Stimulated activated CD8-positive, alpha-beta memory T cell treated with anti-CD3 and anti-CD28 coated beads, Interleukin-4, amount 100 ng/mL, for 4 hours (primary cell): ENCODE results near the gene OSBP.
A peak's percentile ranks its signal among the peaks of the same experiment; 100 is the strongest.
"Not testable (repeated sequence)": the region's sequence is repeated elsewhere in the genome, so short reads cannot be mapped to it uniquely, and the experiment has no call there.

ENCODE experiments used
- DNase-seq, 2 donors: peaks; one replicate each; pipeline ENCODE4 v3.0.0-alpha.2; 2020; ENCODE audit warnings: low read depth in 2 of 2, low spot score in 1 of 2

The OSBP gene, protein sequence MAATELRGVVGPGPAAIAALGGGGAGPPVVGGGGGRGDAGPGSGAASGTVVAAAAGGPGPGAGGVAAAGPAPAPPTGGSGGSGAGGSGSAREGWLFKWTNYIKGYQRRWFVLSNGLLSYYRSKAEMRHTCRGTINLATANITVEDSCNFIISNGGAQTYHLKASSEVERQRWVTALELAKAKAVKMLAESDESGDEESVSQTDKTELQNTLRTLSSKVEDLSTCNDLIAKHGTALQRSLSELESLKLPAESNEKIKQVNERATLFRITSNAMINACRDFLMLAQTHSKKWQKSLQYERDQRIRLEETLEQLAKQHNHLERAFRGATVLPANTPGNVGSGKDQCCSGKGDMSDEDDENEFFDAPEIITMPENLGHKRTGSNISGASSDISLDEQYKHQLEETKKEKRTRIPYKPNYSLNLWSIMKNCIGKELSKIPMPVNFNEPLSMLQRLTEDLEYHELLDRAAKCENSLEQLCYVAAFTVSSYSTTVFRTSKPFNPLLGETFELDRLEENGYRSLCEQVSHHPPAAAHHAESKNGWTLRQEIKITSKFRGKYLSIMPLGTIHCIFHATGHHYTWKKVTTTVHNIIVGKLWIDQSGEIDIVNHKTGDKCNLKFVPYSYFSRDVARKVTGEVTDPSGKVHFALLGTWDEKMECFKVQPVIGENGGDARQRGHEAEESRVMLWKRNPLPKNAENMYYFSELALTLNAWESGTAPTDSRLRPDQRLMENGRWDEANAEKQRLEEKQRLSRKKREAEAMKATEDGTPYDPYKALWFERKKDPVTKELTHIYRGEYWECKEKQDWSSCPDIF

DNA sequence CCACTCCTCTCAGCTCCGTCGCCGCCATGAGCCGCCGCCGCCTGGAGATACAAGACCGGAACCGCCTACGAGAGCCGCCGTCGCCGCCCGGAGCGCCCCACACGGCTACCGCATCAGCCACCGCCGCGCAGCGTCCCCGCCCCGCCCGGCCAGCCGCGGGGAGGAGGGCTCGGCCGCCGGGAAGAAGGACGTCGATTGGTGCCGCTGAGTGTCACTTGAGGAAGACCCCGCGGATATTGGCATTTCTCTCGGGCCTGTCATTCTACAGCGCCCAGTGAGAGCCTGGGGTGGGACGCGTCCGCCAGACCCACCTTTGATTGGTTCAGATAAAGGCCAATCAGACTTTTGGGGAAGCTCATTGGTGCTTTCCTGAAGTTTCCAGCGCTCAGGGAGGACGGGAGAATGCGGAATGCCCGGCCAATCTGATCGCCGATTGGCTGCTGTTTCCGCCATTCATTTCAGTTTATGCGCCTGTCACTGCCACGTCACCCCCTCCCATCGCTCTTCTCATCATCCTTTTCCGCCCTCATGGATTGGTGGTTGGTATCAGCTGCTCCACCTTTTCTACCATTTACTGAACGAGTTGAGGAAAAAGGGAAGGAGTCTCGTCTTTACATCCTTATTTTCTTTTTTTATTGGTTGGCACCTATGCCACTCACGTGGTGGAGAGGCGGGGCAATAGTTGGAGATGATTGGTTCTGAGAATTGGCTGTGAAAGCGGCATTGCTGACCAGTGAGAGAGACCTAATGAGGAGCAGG is at the start of gene OSBP:
Gene OSBP, minus strand, starts transcription at position 138 of the 759 bp plus-strand sequence. Its CDS starts 110 bp downstream, at position 28.
- peak; percentile 96 to 97 for DNase-seq

DNA sequence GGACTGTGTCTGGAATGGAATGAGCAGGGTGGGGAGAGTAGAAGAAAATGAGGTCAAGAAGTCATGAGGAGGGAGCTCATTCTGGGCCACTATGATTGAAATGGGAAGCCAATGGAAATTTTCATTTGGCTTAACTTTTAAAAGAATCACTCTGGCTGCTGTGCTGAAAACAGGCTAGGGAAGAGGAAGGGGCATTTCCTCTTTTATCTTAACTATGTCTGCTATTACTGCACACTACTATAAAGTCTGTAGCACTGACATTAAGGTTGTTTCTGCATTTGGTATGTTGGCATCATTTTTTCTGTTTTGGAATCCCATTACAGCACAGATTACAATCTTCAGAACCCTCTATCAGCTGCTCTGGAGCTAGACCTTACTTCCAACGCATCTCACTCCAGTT is 45.0 kb upstream of the OSBP start:
- no peak for DNase-seq

DNA sequence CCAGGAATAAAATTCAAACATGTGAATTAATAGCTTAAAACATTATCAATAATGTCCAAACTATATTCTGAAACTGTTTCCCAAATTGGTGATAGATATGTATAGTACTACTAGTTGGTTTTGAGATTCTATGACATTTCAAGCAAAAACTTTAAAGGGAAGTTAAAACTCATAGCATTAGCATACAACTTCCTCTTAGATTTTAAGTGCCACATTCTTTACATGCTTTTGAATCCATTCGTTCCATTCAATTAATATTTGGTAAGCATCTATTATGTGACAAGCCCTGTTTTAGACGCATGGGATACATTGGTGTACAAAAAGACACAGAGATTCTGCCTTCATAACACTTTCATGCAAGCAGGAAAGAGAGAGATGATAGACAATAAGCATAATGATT is 44.4 kb upstream of the OSBP start:
- no peak for DNase-seq

DNA sequence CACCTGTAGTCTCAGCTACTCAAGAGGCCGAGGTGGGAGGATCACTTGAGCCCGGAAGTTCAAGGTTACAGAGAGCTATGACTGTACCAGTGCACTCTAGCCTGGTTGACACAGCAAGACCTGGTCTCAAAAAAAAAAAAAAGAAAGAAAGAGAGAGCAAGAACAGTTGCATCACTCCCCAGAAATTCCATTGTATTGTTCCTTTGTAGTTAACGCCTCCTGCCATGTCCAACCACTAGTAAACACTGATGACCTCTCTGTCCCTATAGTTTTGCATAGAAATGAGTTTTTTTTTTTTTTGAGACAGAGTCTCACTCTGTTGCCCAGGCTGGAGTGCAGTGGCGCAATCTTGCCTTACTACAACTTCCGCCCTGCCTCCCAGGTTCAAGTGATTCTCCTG is 42.5 kb upstream of the OSBP start:
- no peak for DNase-seq

DNA sequence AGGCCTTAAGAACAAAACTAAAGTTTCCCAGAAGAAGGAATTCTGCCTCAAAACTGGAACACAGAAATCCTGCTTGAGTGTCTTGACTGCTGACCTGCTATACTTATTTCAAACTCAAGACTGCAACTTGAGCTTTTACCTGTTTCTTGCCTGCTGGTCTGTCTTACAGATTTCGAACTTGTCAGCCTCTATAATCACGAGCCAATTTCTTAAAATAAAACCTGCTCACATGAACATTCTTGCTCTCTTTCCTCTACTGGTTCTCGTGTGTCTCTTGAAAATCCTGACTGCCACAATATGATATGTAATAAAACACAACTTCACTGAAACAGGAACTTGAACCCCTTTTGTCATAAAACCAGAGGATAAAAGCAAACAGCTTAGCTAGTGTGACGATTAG is 39.3 kb upstream of the OSBP start:
- DNase-seq = no peak

DNA sequence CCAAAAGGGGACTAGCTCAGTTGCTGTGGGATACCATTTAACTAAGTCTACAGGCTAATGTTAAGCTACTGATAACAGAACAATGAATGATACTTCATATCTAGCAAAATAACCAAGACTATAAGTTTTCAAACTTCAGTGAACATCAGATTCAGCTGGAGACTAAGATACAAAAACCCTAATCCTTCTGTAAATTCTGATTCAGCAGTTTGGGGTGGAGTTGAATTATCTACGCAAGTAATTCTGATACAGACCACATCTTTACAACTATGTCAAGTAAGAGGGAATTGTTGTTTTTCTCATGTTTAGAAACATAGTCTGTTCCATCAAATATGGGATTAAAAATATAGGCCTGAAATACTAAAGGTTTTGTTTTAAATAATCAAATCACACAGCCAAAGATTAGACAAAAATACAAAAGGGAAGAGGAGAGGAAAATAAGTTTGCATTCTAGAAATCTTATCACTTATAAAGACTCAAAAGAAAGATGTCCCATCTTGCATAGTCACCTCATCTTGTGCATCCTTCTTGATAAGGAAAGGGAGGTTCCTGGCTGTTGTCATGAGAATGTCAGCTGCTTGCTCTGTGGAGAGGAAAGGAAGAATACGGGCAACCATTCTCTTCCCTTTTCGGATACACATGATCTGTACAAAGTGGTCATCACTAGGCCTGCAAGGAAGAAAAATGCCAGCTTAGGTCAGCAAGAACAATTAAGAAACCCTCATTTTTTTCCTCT is 31.8 kb upstream of the OSBP start:
- no peak for DNase-seq

DNA sequence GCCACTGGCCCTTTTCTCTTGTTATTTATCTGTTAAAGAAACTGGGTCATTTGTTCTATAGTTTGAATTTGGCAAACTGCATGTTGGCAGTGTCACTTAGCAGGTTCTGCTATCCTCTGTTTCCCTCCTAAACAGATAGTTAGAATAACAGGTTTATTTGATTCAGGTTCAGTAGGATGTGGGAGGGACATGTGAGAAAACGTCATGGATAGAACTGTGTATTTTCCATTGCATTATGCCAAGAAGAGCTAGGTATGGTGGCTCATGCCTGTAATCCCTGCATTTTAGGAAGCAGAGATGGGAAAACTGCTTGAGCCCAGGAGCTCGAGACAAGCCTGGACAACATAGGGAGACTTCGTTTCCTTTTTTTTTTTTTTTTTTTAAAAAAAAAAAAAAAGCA is 29.0 kb upstream of the OSBP start:
- DNase-seq = no peak

DNA sequence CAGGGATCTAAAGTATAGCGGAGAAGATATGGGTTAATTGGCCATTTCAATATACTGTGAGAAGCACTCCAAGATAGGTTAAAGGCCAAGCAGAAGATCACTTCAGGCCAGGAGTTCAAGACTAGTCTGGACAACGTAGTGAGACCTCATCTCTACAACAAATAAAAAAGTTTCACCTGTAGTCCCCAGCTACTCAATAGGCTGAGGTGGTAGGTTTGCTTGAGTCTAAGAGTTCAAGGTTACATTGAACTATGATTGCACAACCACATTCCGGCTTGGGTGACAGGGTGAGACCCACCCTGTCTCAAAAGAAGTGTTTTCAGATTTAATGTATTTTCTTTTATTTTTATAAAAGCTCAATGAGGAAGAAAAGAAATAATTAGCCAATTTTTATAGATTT is 27.8 kb upstream of the OSBP start:
- no peak for DNase-seq

DNA sequence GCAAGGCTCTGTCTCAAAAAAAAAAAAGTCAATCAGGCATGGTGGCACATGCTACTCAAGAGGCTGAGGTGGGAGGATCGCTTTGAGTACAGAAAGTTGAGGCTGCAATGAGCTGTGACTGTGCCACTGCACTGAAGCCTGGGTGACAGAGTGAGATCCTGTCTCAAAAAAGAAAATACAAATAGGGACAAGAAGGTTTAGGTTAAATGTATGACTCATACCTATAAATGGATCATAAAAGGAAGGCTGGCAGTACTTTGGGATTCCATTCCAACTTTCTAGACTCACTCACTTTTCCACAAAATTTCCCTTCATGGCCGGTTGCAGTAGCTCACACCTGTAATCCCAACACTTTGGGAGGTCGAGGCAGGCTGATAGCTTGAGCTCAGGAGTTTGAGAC is 25.6 kb upstream of the OSBP start:
- DNase-seq = no peak

DNA sequence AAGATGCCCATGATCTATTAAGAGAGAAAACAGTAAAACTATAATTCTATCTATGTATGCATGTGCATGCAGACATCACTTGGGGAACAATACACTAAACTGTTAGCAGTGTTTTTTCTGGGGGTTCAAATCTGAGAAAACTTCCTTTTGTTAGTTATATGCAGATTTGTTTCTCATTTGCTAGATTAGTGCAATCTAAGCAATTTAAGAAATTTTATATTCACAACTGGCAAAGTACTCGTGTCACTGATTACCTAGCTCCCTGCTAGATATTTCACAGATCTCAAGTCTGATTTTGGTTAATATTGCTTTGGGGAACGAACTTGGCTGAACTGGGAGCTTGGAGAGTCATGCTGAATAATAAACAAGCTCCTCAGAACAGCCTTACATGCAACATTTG is 14.9 kb upstream of the OSBP start:
- no peak for DNase-seq

DNA sequence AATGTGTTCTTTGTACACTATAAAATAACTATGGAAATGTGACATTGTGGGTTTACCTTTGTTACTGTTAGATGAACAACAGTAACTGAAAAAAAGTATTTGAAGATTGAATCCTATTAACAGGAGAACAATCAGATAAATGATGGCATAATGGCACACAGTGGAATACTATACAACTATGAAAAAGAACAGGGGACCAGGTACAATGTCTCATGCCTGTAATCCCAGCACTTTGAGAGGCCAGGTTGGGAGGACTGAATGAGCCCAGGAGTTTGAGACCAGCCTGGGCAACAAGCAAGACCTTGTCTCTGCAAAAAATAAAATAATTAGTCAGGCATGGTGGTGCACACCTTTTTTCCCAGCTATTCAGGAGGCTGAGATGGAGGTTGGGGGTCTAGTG is 14.4 kb upstream of the OSBP start:
- no peak for DNase-seq

DNA sequence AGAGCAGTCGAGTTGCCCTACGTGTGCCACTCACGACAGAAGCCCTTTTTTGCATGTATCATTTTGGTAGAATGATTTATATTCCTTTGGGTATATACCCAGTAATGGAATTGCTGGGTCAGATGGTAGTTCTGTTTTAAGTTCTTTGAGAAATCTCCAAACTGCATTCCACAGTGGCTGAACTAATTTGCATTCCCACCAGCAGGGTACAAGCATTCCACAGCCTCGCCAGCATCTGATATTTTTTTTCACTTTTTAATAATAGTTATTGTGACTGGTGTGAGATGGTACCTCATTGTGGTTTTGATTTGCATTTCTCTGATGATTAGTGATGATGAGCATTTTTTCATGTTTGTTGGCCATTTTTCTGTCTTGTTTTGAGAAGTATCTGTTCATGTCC is 11.4 kb upstream of the OSBP start:
- not testable (repeated sequence) for DNase-seq

DNA sequence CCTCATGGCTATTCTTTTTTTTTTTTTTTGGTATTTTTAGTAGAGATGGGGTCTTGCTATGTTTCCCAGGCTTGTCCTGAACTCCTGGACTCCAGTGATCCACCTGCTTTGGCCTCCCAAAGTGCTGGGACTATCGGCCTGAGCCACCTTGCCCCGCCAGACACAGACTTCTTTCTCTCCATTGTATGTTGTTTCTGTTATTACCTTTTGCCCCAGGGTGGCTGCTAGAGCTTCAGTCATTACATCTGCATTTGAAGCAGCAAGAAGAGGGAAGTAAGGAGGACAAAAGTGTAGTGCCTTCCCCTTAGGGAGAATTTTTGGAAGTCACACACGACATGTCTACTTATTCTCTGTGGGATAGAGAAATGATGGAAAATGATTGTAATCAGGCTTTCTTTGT is 10.1 kb upstream of the OSBP start:
- DNase-seq = no peak

DNA sequence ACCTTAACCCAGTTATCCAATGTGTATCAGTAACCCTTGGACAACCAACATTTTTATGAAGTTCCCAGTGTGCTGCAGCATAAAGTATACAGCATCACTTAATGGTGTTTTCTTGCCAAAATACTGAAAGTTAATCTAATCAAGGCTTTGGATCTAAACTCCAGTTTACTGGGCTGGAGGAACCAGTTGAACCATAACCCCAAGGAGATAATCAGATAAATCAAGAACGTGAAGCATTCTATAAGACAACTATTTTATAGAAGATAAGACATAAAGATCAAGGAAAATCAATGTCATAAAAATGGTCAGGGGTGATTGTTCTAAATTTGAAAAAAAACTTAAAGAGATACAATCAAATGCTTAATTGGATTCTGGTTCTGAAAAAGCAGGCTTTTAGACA is 2.3 kb upstream of the OSBP start:
- DNase-seq = no peak

DNA sequence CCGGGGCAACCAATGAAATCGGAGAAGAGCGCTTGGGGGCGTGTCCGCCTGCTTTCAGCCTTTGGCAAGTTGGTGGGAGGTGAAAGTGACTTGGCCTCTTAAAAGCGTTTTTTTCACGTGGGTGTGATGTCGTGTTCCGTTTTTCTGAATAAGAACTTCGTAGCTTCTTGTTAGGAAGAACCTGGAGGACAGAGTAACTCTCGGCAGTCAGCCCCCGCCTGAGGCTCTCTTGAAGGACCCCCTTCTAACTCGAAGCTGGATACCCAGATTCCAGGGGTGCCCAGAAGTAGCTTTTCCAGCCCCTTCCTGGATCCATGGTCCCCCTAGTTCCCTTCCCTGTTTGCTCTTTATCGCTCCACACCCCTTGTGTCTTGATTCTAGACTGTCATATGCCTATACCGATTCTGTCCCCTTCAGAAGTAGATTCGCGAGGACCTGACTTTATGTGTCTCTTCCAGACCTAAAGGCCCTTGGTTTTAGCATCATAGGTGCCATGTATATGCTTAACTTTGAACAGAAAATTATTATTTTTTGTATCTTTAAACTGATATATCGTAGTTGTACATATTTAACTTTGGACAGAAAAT is 915 bp upstream of the OSBP start:
- DNase-seq = peak in 1 of 2 donors; percentile 97

DNA sequence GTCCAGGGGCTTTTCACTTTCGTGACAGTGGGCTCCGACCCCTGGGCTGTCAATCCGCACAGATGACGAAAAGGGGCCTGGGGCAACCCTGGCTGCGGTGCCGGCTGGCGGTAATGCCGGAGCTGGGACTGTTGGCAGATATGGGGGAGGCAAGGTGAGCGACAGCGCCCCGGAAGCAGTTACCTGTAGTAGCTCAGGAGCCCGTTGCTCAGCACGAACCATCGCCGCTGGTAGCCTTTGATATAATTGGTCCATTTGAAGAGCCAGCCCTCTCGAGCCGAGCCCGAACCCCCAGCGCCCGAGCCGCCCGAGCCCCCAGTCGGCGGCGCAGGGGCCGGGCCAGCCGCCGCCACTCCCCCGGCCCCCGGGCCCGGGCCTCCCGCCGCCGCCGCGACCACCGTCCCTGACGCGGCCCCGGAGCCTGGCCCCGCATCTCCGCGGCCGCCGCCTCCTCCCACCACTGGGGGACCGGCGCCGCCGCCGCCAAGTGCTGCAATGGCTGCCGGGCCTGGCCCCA is 396 bp downstream of the OSBP start:
- DNase-seq = peak; percentile 7 to 32

DNA sequence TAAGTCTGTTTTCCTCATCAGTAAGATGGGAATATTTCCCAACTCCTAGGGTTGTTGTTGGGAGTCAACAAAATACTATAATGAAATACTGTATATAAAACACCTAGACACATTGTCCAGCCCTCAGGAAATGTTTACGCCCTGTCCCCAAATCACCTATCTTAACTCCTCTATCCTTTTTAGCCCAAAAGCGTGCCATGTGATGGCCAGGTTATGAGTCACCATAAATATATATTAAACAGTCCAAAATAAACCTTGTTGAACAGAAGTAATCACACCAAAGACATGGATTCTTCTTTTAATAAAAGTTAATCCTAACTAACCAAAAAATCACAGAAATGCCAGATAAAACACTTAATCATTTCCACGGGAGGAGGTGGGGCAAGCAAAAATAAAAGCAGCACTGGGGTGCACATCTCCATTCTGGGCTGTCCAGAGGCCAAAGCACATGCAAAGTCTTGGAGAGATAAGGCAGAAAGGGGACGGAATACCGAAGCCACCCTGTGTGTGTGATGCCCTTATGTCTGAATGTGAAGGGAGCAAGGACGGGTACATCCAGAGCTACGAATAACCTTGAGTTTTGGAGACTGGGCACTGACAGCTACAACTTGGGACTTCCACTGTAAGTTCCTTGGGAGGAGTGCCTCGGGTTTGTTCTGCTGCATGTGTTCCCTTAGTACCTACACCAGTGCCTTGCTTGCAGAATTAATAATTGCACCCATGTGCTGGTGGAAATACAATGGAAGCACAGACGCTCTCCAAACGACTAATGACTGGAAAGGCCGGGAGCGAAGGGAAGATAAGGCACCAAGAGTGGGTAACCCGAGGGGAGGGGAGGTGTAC is 1.1 kb downstream of the OSBP start:
- no peak for DNase-seq

DNA sequence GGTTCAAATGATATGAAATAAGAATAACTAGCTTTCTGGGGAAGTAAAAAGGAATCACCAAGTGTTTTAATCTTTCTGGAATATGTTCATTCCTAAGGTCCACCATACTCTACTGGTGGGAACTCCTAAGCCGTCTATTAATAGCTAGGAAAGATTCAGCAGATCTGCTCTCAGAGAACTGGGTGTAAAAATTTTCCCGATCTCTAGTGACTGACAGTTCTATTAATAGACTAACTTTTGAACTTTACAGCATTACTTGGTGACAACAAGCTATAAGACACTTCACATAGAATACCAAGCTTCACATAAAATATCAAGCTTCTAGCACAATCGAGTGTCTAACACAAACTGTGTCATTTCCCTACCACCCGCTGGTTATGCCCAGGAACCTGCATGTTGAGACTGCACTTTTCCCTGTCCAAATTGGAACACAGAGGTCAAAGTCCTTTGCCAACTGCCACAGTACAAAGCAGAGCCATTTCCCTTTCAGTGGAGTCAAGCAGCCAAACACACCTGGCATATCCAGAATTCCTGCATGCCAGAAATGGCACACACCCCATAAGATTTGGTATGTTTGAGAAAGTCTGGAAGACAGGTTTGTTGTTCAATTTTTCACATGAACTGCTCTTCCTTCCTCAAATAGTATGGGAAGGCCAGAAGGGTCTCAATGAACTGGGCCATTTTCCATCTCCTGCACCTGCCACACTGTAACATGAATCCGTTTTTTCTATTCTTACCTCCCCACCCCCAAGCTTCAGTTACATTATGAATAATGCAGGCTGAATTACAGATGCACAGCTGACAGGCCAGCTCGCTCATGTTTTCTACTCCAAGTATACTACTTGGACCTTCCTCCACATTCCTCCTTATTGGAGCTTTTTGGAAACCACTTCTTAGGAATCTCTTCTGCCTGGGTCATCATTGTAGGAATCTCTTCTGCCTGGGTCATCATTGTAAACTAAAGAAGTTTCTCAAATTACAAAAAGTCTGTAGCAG is 3.7 kb downstream of the OSBP start:
- DNase-seq = no peak
